Tibial nerve (tissue), 3 donors: Measurements from ENCODE around the gene NTRK3.

ENCODE experiments used
- CTCF ChIP-seq, 5 experiments: fragments of 200-600 bp in 3 of 5; fragments of 450-650 bp in 2 of 5; sonication (generic) in 3 of 5; IDR thresholded peaks; one replicate each; pipeline ENCODE4 v1.5.1; 2016 to 2019; ENCODE audit warnings: antibody characterized with exemption in 5 of 5, mild to moderate bottlenecking in 3 of 5, moderate library complexity in 2 of 5
- POLR2A ChIP-seq, 2 donors: fragments of 450-650 bp; IDR thresholded peaks; one replicate each; pipeline ENCODE4 v1.6.1; 2017; ENCODE audit warnings: antibody characterized with exemption in 2 of 2, mild to moderate bottlenecking in 2 of 2, moderate library complexity in 2 of 2

- no peak for TF ChIP-seq CTCF (IDR thresholded peaks at IDR 0.05)
- TF ChIP-seq POLR2A (IDR thresholded peaks at IDR 0.05): no peak
Observed at GRCh38 chr15:88250826-88251225, 5.7 kb downstream of the NTRK3 start.
